ENCODE results near the gene SLCO3A1. TPM values are rescaled to one million over a fixed set of nuclear protein-coding genes. Genes with fewer than 3 reads are reported as not detected.
A peak's percentile ranks its signal among the peaks of the same experiment; 100 is the strongest.

The SLCO3A1 gene
- total RNA-seq, 2 experiments from 2014 or later: 4.2 to 4.8 TPM

GRCh38 chr15:91855684-91856489 is 2.4 kb downstream of the SLCO3A1 start:
- TF ChIP-seq, protein P1, sequence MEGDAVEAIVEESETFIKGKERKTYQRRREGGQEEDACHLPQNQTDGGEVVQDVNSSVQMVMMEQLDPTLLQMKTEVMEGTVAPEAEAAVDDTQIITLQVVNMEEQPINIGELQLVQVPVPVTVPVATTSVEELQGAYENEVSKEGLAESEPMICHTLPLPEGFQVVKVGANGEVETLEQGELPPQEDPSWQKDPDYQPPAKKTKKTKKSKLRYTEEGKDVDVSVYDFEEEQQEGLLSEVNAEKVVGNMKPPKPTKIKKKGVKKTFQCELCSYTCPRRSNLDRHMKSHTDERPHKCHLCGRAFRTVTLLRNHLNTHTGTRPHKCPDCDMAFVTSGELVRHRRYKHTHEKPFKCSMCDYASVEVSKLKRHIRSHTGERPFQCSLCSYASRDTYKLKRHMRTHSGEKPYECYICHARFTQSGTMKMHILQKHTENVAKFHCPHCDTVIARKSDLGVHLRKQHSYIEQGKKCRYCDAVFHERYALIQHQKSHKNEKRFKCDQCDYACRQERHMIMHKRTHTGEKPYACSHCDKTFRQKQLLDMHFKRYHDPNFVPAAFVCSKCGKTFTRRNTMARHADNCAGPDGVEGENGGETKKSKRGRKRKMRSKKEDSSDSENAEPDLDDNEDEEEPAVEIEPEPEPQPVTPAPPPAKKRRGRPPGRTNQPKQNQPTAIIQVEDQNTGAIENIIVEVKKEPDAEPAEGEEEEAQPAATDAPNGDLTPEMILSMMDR (IDR thresholded peaks at IDR 0.05): no peak
- POLR2A ChIA-PET: interaction anchor here (0.7 to 1.0 kb wide), 2 partner anchors 9 to 224 kb away, joined by 3 read pairs; no protein-coding TSS in a partner anchor
- CTCF ChIA-PET: interaction anchor here (0.7 to 1.2 kb wide), 4 partner anchors 12 to 756 kb away, joined by 3 to 4 read pairs (median 3); partner anchors contain the start of gene SV2B
- intact Hi-C loops (cut with micrococcal nuclease): loop anchor here (5.0 to 10.0 kb wide), 3 partner anchors 151 to 551 kb away; no protein-coding TSS in a partner anchor
- Mint-ChIP-seq H3K4me1 (ENCODE audit: low read depth) (peaks cover 65% of the 10 kb centered on the region), H3K4me3 (no peak overlapping the region), H3K36me3 (ENCODE audit: low read depth) (no peaks in the 10 kb centered on the region), H3K27me3 (no peaks in the 10 kb centered on the region), H3K9me3 (no peaks in the 10 kb centered on the region), H3K27ac (no peak overlapping the region)
- DNase-seq (peak; percentile 35), ATAC-seq (no peak)

GRCh38 chr15:91857224-91857585 is 3.7 kb downstream of the SLCO3A1 start:
- intact Hi-C loops (cut with micrococcal nuclease): loop anchor here (5.0 to 10.0 kb wide), 3 partner anchors 152 to 552 kb away; no protein-coding TSS in a partner anchor
- ChIA-PET CTCF (no interaction called here), POLR2A (no interaction called here)
- ATAC-seq: no peak
- H3K27me3 Mint-ChIP-seq: no peaks in the 10 kb centered on the region
- no peak overlapping the region for H3K4me3 Mint-ChIP-seq
- DNase-seq: no peak
- TF ChIP-seq, protein P1 (IDR thresholded peaks at IDR 0.05): no peak
- H3K27ac Mint-ChIP-seq: peak overlapping the region; percentile 64
- H3K4me1 Mint-ChIP-seq (ENCODE audit: low read depth): peaks cover 60% of the 10 kb centered on the region
- H3K9me3 Mint-ChIP-seq: no peaks in the 10 kb centered on the region
- no peaks in the 10 kb centered on the region for H3K36me3 Mint-ChIP-seq (ENCODE audit: low read depth)

DNA sequence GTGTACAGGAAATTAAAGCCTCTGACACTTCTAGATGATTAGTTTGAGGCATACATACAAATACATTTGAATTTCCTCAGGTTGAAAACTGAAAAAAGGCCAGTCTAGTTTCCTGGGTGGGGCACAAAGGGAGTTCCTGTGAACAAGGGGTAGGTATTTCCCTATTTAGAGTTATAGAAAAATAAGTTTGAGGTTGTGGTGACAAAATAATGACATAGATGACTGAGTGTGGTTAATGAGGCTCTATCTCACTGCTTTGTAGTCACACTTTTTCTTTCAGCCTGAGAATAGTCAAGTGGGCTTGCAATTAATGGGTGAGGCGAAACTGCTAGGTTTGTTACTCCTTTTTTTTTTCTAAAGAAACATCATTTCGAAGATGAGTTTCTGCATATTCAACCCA is 4.3 kb downstream of the SLCO3A1 start:
- no peaks in the 10 kb centered on the region for H3K36me3 Mint-ChIP-seq (ENCODE audit: low read depth)
- H3K4me1 Mint-ChIP-seq (ENCODE audit: low read depth): peaks cover 60% of the 10 kb centered on the region
- DNase-seq: peak; percentile 55
- TF ChIP-seq, protein P1 (IDR thresholded peaks at IDR 0.05): no peak
- ATAC-seq: peak; percentile 50
- H3K27ac Mint-ChIP-seq: peak overlapping the region; percentile 64
- intact Hi-C loops (cut with micrococcal nuclease): loop anchor here (5.0 to 10.0 kb wide), 3 partner anchors 153 to 553 kb away; no protein-coding TSS in a partner anchor
- CTCF ChIA-PET: interaction anchor here (1.4 kb wide), 1 partner anchor 9 kb away, joined by 4 read pairs; no protein-coding TSS in a partner anchor
- no peaks in the 10 kb centered on the region for H3K9me3 Mint-ChIP-seq
- POLR2A ChIA-PET: interaction anchor here (0.7 kb wide), 1 partner anchor 111 kb away, joined by 3 read pairs; no protein-coding TSS in a partner anchor
- H3K27me3 Mint-ChIP-seq: no peaks in the 10 kb centered on the region
- no peak overlapping the region for H3K4me3 Mint-ChIP-seq

DNA sequence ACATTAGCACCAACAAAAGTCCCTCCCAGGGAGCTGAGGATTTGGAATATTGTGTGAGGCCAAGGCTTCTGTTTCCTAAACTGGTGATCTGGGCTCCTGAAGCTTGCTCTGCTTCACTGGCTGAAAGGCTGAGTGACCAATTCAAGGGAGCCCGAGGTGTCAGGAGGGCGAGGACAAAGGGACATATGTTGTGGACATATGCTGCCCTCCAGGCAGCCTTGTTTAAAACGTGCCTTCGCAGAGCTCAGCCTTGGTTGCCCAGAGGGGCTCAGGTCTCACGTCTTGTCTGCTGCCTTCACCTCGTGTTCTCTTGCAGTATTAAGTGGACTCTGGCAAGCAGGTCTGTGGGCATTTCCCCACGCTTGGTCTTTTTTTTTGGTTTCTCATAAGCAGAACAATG is 7.0 kb downstream of the SLCO3A1 start:
- H3K4me1 Mint-ChIP-seq (ENCODE audit: low read depth): peaks cover 62% of the 10 kb centered on the region

More for the DNA sequence above, 7.0 kb downstream of the SLCO3A1 start:
- CTCF ChIA-PET: interaction anchor here (1.7 kb wide), 1 partner anchor 11 kb away, joined by 6 read pairs; no protein-coding TSS in a partner anchor
- ATAC-seq (no peak), DNase-seq (no peak)
- TF ChIP-seq, protein P1 (IDR thresholded peaks at IDR 0.05): no peak
- Mint-ChIP-seq H3K9me3 (no peaks in the 10 kb centered on the region), H3K36me3 (ENCODE audit: low read depth) (no peaks in the 10 kb centered on the region), H3K27me3 (no peaks in the 10 kb centered on the region), H3K27ac (no peak overlapping the region), H3K4me3 (no peak overlapping the region)
- intact Hi-C loops (cut with micrococcal nuclease): no loop called here
- POLR2A ChIA-PET: no interaction called here

Data from activated CD8-positive, alpha-beta T cell treated with anti-CD3 and anti-CD28 coated beads for 36 hours (primary cell).